Kidney (tissue), 14 donors: ENCODE measurements around the gene ST8SIA6. TPM values are rescaled to one million over a fixed set of nuclear protein-coding genes. Genes with fewer than 3 reads are reported as not detected.

Experiments used
- DNase-seq, 5 donors: peaks; one replicate each; pipeline ENCODE4 v3.0.0-alpha.2; 2013 to 2020
- FAIRE-seq: peaks from 2 replicates; lab custom pipeline; 2012; peaks lifted over from hg19 to GRCh38; lab: Jason Lieb, UNC
- H3K27ac ChIP-seq, 2 donors: one replicate each; pipeline ENCODE4 v1.7.0; 2013; ENCODE audit warnings: low read depth in 2 of 2, low read length in 2 of 2, inconsistent platforms in 1 of 2
- H3K27me3 ChIP-seq: one replicate; pipeline ENCODE4 v1.7.1; 2013; ENCODE audit warnings: low read length, inconsistent platforms; ENCODE audit not compliant: control insufficient read depth, insufficient read depth
- H3K36me3 ChIP-seq, 3 donors: one replicate each; pipeline versions ENCODE4 v1.7.0 to v1.7.1; 2013; ENCODE audit warnings: low read length in 3 of 3, control low read depth in 1 of 3, inconsistent platforms in 1 of 3; ENCODE audit not compliant: insufficient read depth in 3 of 3, control insufficient read depth in 2 of 3
- H3K4me1 ChIP-seq, 3 donors: one replicate each; pipeline versions ENCODE4 v1.7.0 to v1.7.1; 2013; ENCODE audit warnings: low read length in 3 of 3, inconsistent platforms in 1 of 3, low read depth in 1 of 3; ENCODE audit not compliant: control insufficient read depth in 2 of 3, insufficient read depth in 2 of 3
- H3K4me3 ChIP-seq, 3 donors: one replicate each; pipeline versions ENCODE4 v1.7.0 to v1.8.1; 2013; ENCODE audit warnings: low read length in 3 of 3, control low read depth in 1 of 3, inconsistent platforms in 1 of 3
- H3K9ac ChIP-seq, 3 donors: one replicate each; pipeline versions ENCODE4 v1.7.0 to v1.7.1; 2013; ENCODE audit warnings: low read length in 3 of 3, control low read depth in 1 of 3, inconsistent platforms in 1 of 3
- H3K9me3 ChIP-seq, 3 donors: one replicate each; pipeline versions ENCODE4 v1.7.0 to v1.7.1; 2013; ENCODE audit warnings: low read length in 3 of 3, control low read depth in 1 of 3, inconsistent platforms in 1 of 3; ENCODE audit not compliant: control insufficient read depth in 2 of 3, insufficient read depth in 1 of 3
- intact Hi-C: fragments of 100-400 bp; cut with DNase I; formaldehyde crosslinking; loops from one replicate; pipeline ENCODE4 v1.11.1; 2022
- polyA plus RNA-seq: library from polyadenylated mRNA; stranded (reverse); fragments of 350-450 nt; fragmentation: Illumina TruSeq; extraction: RNeasy Lipid Tissue Mini Kit (QIAGEN cat#74804); gene quantifications from one replicate; pipeline ENCODE4 v1.2.3, GENCODE V29; 2014; ENCODE audit warnings: low read depth, low replicate concordance; ENCODE audit not compliant: insufficient read depth
- total RNA-seq: library from RNA; stranded (reverse); fragmentation: NEBNext Ultra II Directional; extraction: Animal tissue kit (Norgen Biotek cat#: 25700); gene quantifications from one replicate; pipeline ENCODE4 v1.2.1, GENCODE V29; 2021
- TF ChIP-seq, protein P1 (sequence below): IDR thresholded peaks from 3 replicates; pipeline ENCODE4 v1.5.1; 2012; ENCODE audit warnings: mild to moderate bottlenecking, moderate library complexity, borderline replicate concordance; ENCODE audit not compliant: insufficient read depth; ENCODE audit errors: extremely low read depth
- donor health status: control.
- donor health status: control.
- donor health status: control.
- donor health status: control.
- donor health status: control.
- donor health status: DM: yes; HTN: yes; CAD: no.
- donor health status: Normal renal cell carcinoma (clear cell type).

ST8SIA6 gene
- total and polyA plus RNA-seq, 2 donors from 2014 or later, result 0.22 to 0.91 TPM

DNA sequence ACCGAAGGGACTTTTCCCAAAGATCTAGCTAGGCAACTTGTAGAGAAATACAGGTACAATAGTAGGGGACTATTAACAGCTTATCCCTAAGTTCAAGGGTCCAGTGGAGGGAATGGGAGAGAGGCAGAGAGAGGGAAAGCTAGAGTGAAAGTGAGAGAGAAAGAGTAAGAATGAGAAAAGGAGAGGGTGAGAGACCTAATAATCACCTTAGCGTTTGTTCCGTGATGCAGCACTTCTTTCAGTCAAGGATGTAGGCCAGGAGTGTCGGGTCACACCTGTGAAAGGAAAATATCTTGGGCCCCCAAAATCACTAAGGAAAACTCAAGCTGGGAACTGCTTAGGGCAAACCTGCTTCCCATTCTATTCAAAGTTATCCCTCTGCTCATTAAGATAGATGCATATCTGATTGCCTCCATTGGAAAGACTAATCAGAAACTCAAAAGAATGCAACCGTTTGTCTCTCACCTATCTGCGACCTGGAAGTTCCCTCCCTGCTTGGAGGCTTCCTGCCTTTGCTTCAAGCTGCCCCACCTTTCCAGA is 75.2 kb downstream of the ST8SIA6 start:
- Histone ChIP-seq H3K9me3 (no peaks in the 10 kb centered on the region), H3K36me3 (no peaks in the 10 kb centered on the region), H3K27me3 (no peaks in the 10 kb centered on the region), H3K4me1 (no peaks in the 10 kb centered on the region), H3K9ac (no peak overlapping the region), H3K27ac (no peak overlapping the region), H3K4me3 (no peak overlapping the region)
- FAIRE-seq (no peak), DNase-seq (no peak)
- TF ChIP-seq, protein P1, sequence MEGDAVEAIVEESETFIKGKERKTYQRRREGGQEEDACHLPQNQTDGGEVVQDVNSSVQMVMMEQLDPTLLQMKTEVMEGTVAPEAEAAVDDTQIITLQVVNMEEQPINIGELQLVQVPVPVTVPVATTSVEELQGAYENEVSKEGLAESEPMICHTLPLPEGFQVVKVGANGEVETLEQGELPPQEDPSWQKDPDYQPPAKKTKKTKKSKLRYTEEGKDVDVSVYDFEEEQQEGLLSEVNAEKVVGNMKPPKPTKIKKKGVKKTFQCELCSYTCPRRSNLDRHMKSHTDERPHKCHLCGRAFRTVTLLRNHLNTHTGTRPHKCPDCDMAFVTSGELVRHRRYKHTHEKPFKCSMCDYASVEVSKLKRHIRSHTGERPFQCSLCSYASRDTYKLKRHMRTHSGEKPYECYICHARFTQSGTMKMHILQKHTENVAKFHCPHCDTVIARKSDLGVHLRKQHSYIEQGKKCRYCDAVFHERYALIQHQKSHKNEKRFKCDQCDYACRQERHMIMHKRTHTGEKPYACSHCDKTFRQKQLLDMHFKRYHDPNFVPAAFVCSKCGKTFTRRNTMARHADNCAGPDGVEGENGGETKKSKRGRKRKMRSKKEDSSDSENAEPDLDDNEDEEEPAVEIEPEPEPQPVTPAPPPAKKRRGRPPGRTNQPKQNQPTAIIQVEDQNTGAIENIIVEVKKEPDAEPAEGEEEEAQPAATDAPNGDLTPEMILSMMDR, result no peak
- intact Hi-C loops, result no loop called here

DNA sequence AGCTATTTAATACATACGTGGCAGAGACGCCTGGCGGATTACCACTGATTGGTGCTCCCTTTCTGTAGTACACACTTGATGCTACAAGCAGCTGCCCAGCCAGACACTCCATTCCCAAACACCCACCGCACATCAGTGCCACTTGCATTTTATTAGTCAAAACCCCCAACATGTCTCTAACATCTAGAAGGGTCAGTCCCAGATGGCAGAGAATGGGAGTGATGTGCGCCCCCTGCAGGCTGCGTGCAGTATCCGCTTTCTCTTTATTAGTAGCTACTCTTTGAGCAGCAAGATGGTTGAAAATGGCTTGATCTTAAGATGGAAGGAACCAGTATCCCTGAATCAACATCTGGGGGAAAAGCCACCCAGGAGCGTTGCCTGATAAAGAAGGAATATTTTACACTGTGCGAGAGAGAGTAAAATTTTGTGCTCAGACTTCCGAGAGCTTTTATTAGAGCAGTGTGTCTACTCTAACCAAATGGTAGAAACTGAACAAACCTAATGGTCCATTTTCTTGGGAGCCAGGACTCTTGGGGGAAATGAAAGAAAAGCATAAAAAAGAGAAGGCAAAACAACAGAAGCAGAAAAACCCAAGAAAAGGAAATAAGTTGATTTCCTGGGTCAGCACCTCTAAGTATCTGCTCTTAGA is 78.3 kb downstream of the ST8SIA6 start:
- DNase-seq (no peak), FAIRE-seq (no peak)
- Histone ChIP-seq H3K9ac (no peak overlapping the region), H3K27me3 (no peaks in the 10 kb centered on the region), H3K36me3 (no peaks in the 10 kb centered on the region), H3K9me3 (no peaks in the 10 kb centered on the region), H3K4me1 (no peaks in the 10 kb centered on the region), H3K27ac (no peak overlapping the region), H3K4me3 (no peak overlapping the region)
- TF ChIP-seq, protein P1, result no peak
- intact Hi-C loops, result no loop called here

DNA sequence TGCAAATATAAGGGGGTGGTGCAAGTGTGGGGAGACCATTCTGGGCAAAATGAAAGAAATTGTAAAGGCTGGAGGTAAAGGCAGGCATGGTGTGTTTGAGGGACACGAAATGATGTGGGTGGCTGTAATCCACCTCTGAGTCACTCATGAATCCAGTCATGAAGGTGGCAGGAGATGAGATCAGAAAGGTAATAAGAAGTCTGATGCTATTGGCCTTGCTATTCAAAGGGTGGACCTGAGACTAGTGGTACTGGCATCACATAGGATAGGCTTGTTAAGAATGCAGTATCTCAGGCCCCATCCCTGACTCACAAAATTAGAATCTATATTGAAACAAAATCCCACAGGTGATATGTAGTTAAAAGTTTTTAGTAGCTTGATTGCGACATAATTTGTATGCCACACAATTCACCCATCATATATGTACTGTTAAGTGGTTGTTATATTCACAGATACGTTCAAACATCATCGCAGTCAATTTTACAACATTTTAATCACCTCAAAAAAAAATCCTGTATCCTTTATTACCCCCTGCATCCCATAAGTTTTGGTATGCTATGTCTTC is 85.6 kb downstream of the ST8SIA6 start:
- no peaks in the 10 kb centered on the region for H3K4me1 ChIP-seq
- intact Hi-C loops, result no loop called here
- DNase-seq (no peak), FAIRE-seq (no peak)
- TF ChIP-seq, protein P1, result no peak
- H3K27me3 ChIP-seq, result no peaks in the 10 kb centered on the region
- H3K4me3 ChIP-seq, result no peak overlapping the region
- no peak overlapping the region for H3K9ac ChIP-seq
- H3K36me3 ChIP-seq, result no peaks in the 10 kb centered on the region
- no peak overlapping the region for H3K27ac ChIP-seq
- H3K9me3 ChIP-seq, result peaks cover 0 to 8% (median 2%) of the 10 kb centered on the region in 3 donors
